Kidney (tissue), 22 donors: ENCODE measurements around the gene EIF4A3. TPM values are rescaled to one million over a fixed set of nuclear protein-coding genes. Genes with fewer than 3 reads are reported as not detected.

Experiments used
- DNase-seq, 5 donors: peaks; one replicate each; pipeline ENCODE4 v3.0.0-alpha.2; 2013 to 2020
- FAIRE-seq: peaks from 2 replicates; lab custom pipeline; 2012; peaks lifted over from hg19 to GRCh38; lab: Jason Lieb, UNC
- H3K27ac ChIP-seq, 2 donors: one replicate each; pipeline ENCODE4 v1.7.0; 2013; ENCODE audit warnings: low read depth in 2 of 2, low read length in 2 of 2, inconsistent platforms in 1 of 2
- H3K27me3 ChIP-seq: one replicate; pipeline ENCODE4 v1.7.1; 2013; ENCODE audit warnings: low read length, inconsistent platforms; ENCODE audit not compliant: control insufficient read depth, insufficient read depth
- H3K36me3 ChIP-seq, 3 donors: one replicate each; pipeline versions ENCODE4 v1.7.0 to v1.7.1; 2013; ENCODE audit warnings: low read length in 3 of 3, control low read depth in 1 of 3, inconsistent platforms in 1 of 3; ENCODE audit not compliant: insufficient read depth in 3 of 3, control insufficient read depth in 2 of 3
- H3K4me1 ChIP-seq, 3 donors: one replicate each; pipeline versions ENCODE4 v1.7.0 to v1.7.1; 2013; ENCODE audit warnings: low read length in 3 of 3, inconsistent platforms in 1 of 3, low read depth in 1 of 3; ENCODE audit not compliant: control insufficient read depth in 2 of 3, insufficient read depth in 2 of 3
- H3K4me3 ChIP-seq, 3 donors: one replicate each; pipeline versions ENCODE4 v1.7.0 to v1.8.1; 2013; ENCODE audit warnings: low read length in 3 of 3, control low read depth in 1 of 3, inconsistent platforms in 1 of 3
- H3K9ac ChIP-seq, 3 donors: one replicate each; pipeline versions ENCODE4 v1.7.0 to v1.7.1; 2013; ENCODE audit warnings: low read length in 3 of 3, control low read depth in 1 of 3, inconsistent platforms in 1 of 3
- H3K9me3 ChIP-seq, 3 donors: one replicate each; pipeline versions ENCODE4 v1.7.0 to v1.7.1; 2013; ENCODE audit warnings: low read length in 3 of 3, control low read depth in 1 of 3, inconsistent platforms in 1 of 3; ENCODE audit not compliant: control insufficient read depth in 2 of 3, insufficient read depth in 1 of 3
- intact Hi-C: fragments of 100-400 bp; cut with DNase I; formaldehyde crosslinking; loops from one replicate; pipeline ENCODE4 v1.11.1; 2022
- long read RNA-seq, 10 donors: library from polyadenylated mRNA in 1 of 10; unstranded in 1 of 10; transcript quantifications; one replicate each; pipeline ENCODE4 v2.0.0 and lab custom pipeline, GENCODE V29; 2021 to 2026
- polyA plus RNA-seq: library from polyadenylated mRNA; stranded (reverse); fragments of 350-450 nt; fragmentation: Illumina TruSeq; extraction: RNeasy Lipid Tissue Mini Kit (QIAGEN cat#74804); gene quantifications from one replicate; pipeline ENCODE4 v1.2.3, GENCODE V29; 2014; ENCODE audit warnings: low read depth, low replicate concordance; ENCODE audit not compliant: insufficient read depth
- total RNA-seq: library from RNA; stranded (reverse); fragmentation: NEBNext Ultra II Directional; extraction: Animal tissue kit (Norgen Biotek cat#: 25700); gene quantifications from one replicate; pipeline ENCODE4 v1.2.1, GENCODE V29; 2021
- TF ChIP-seq, protein P1 (sequence below): IDR thresholded peaks from 3 replicates; pipeline ENCODE4 v1.5.1; 2012; ENCODE audit warnings: mild to moderate bottlenecking, moderate library complexity, borderline replicate concordance; ENCODE audit not compliant: insufficient read depth; ENCODE audit errors: extremely low read depth
- donor health status: control.
- donor health status: control.
- donor health status: control.
- donor health status: control.
- donor health status: control.
- donor health status: DM: yes; HTN: yes; CAD: no.
- donor health status: Normal renal cell carcinoma (clear cell type).

Gene EIF4A3
- total RNA-seq (75.0 TPM), polyA plus RNA-seq (63.6 TPM)
- long read RNA-seq, donor 1, transcript EIF4A3-201 (12 exons, 1,734 nt) = major isoform, 32 of 43 reads
- long read RNA-seq, donor 1, partial matches to known transcripts = 11 of 43 reads
- long read RNA-seq, donor 1, other reads (novel, unspliced or antisense) = 0 of 43 reads
- long read RNA-seq, donor 2, transcript EIF4A3-201 (12 exons, 1,734 nt) = major isoform, 26 of 30 reads
- long read RNA-seq, donor 2, partial matches to known transcripts = 0 of 30 reads
- long read RNA-seq, donor 2, other reads (novel, unspliced or antisense) = 0 of 30 reads
- long read RNA-seq, donor 3, transcript EIF4A3-201 (12 exons, 1,734 nt) = major isoform, 42 of 44 reads
- long read RNA-seq, donor 3, partial matches to known transcripts = 0 of 44 reads
- long read RNA-seq, donor 3, other reads (novel, unspliced or antisense) = 0 of 44 reads
- long read RNA-seq, donor 4, transcript EIF4A3-201 (12 exons, 1,734 nt) = major isoform, 15 of 16 reads
- long read RNA-seq, donor 4, partial matches to known transcripts = 0 of 16 reads
- long read RNA-seq, donor 4, other reads (novel, unspliced or antisense) = 0 of 16 reads
- long read RNA-seq, donor 5, partial matches to known transcripts = 0 of 6 reads
- long read RNA-seq, donor 5, other reads (novel, unspliced or antisense) = 0 of 6 reads
- long read RNA-seq, donor 6, transcript EIF4A3-201 (12 exons, 1,734 nt) = major isoform, 45 of 49 reads
- long read RNA-seq, donor 6, partial matches to known transcripts = 0 of 49 reads
- long read RNA-seq, donor 6, other reads (novel, unspliced or antisense) = 0 of 49 reads
- long read RNA-seq, donor 7, transcript EIF4A3-201 (12 exons, 1,734 nt) = major isoform, 40 of 44 reads
- long read RNA-seq, donor 7, partial matches to known transcripts = 3 of 44 reads
- long read RNA-seq, donor 7, other reads (novel, unspliced or antisense) = 0 of 44 reads
- long read RNA-seq, donor 8, transcript EIF4A3-201 (12 exons, 1,734 nt) = major isoform, 44 of 46 reads
- long read RNA-seq, donor 8, partial matches to known transcripts = 0 of 46 reads
- long read RNA-seq, donor 8, other reads (novel, unspliced or antisense) = 0 of 46 reads
- long read RNA-seq, donor 9, transcript EIF4A3-201 (12 exons, 1,734 nt) = major isoform, 14 of 16 reads
- long read RNA-seq, donor 9, partial matches to known transcripts = 0 of 16 reads
- long read RNA-seq, donor 9, other reads (novel, unspliced or antisense) = 0 of 16 reads
- long read RNA-seq, donor 10, transcript EIF4A3-201 (12 exons, 1,734 nt) = major isoform, 31 of 42 reads
- long read RNA-seq, donor 10, partial matches to known transcripts = 8 of 42 reads
- long read RNA-seq, donor 10, other reads (novel, unspliced or antisense) = 0 of 42 reads

DNA sequence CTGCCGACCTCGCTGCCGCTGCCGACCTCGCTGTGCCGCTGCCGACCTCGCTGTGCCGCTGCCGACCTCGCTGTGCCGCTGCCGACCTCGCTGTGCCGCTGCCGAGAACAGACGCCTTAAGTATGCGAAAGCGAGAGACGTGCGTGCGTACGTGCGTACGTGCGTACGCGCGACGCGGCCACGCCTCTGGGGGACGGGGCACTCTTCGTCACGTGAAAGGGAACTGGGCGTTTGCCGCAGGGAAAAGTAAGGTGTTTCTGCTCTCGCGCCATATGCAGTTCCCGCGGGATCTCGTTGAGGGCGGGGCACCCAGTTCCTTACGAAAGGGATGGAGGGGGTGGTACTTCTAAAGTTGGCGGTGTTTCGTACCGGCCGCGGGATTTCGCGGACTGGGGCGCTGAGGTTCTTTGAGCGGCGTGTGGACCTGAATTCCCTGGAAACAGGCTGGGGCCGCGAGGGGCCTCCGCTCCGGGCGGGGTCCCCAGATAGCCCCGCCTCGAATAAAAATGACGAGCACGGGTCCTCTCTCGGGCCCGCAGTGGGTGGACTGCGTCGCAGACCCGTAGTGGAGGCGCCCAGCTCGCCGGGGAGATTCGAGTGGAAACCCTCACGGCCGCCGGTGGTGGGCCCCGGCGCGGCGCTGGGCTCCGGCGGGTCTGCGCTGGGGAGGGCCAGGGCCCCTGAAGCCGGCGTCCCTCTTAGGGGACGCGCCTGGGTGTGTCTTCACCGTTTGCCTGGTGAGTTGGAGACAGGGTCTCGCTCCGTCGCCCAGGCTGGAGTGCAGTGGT, at the start of gene EIF4A3:
Gene EIF4A3 (minus strand): TSS at position 94 of the 788 bp plus-strand sequence. CDS start 167 bp downstream, outside the sequence.
- Histone ChIP-seq H3K4me1 (peaks cover 0 to 18% (median 0%) of the 10 kb centered on the region in 3 donors), H3K4me3 (peak within 1 kb of the TSS; percentile 66 to 90 (median 85)), H3K9me3 (no peaks in the 10 kb centered on the region), H3K27ac (peak within 1 kb of the TSS; percentile 87 to 92), H3K36me3 (peaks cover 2 to 20% (median 12%) of the 10 kb centered on the region in 3 donors), H3K9ac (peak within 1 kb of the TSS; percentile 55 to 87 (median 77)), H3K27me3 (no peaks in the 10 kb centered on the region)
- DNase-seq = peak; percentile 98 to 99 (median 99)
- intact Hi-C loops = no loop called here
- peak; percentile 98 for FAIRE-seq
- TF ChIP-seq, protein P1, sequence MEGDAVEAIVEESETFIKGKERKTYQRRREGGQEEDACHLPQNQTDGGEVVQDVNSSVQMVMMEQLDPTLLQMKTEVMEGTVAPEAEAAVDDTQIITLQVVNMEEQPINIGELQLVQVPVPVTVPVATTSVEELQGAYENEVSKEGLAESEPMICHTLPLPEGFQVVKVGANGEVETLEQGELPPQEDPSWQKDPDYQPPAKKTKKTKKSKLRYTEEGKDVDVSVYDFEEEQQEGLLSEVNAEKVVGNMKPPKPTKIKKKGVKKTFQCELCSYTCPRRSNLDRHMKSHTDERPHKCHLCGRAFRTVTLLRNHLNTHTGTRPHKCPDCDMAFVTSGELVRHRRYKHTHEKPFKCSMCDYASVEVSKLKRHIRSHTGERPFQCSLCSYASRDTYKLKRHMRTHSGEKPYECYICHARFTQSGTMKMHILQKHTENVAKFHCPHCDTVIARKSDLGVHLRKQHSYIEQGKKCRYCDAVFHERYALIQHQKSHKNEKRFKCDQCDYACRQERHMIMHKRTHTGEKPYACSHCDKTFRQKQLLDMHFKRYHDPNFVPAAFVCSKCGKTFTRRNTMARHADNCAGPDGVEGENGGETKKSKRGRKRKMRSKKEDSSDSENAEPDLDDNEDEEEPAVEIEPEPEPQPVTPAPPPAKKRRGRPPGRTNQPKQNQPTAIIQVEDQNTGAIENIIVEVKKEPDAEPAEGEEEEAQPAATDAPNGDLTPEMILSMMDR = no peak

- no peak for FAIRE-seq
- intact Hi-C loops = no loop called here
- no peak overlapping the region for H3K27ac ChIP-seq
- no peak overlapping the region for H3K4me3 ChIP-seq
- no peaks in the 10 kb centered on the region for H3K9me3 ChIP-seq
- no peak for DNase-seq
- peaks cover 0 to under 1% (median 0%) of the 10 kb centered on the region in 3 donors for H3K4me1 ChIP-seq
- H3K27me3 ChIP-seq = no peaks in the 10 kb centered on the region
- no peak overlapping the region for H3K9ac ChIP-seq
- no peaks in the 10 kb centered on the region for H3K36me3 ChIP-seq
- TF ChIP-seq, protein P1 = no peak
These were observed 49.7 kb upstream of the EIF4A3 start for GRCh38 chr17:80196652-80197051.
